DOHH2 (cell line): Measurements from ENCODE around the gene SURF2.

Experiments used
- H3F3A ChIP-seq: fragments of 200-600 bp; sonication (generic), shearing (Covaris generic); 2 replicates; pipeline ENCODE4 v1.6.0; 2016; ENCODE audit warnings: antibody characterized with exemption, mild to moderate bottlenecking; ENCODE audit not compliant: control insufficient read depth, insufficient read depth
- H3K27ac ChIP-seq: fragments of 200-600 bp; sonication (generic); 2 replicates; pipeline ENCODE4 v1.5.1; 2014; ENCODE audit warnings: low read depth, mild to moderate bottlenecking, low read length, moderate library complexity
- H3K27me3 ChIP-seq: fragments of 200-600 bp; sonication (generic); 2 replicates; pipeline ENCODE4 v1.6.1; 2014; ENCODE audit warnings: mild to moderate bottlenecking, low read length, mixed read lengths; ENCODE audit not compliant: control insufficient read depth
- H3K36me3 ChIP-seq: fragments of 200-600 bp; sonication (generic); 2 replicates; pipeline ENCODE4 v1.6.1; 2014; ENCODE audit warnings: mild to moderate bottlenecking, low read length, moderate library complexity, mixed read lengths; ENCODE audit not compliant: control insufficient read depth
- H3K4me1 ChIP-seq: fragments of 200-600 bp; sonication (generic); 2 replicates; pipeline ENCODE4 v1.6.1; 2014; ENCODE audit warnings: mild to moderate bottlenecking, low read length, mixed read lengths; ENCODE audit not compliant: control insufficient read depth
- H3K4me2 ChIP-seq: fragments of 200-600 bp; sonication (generic); 2 replicates; pipeline ENCODE4 v1.6.0; 2014; ENCODE audit warnings: mild to moderate bottlenecking, low read length, moderate library complexity
- H3K4me3 ChIP-seq: fragments of 200-600 bp; sonication (generic); 2 replicates; pipeline ENCODE4 v1.5.1; 2014; ENCODE audit warnings: mild to moderate bottlenecking, low read length, mixed read lengths
- H3K79me2 ChIP-seq: fragments of 200-600 bp; sonication (generic); 2 replicates; pipeline ENCODE4 v1.6.1; 2014; ENCODE audit warnings: mild to moderate bottlenecking, low read length, mixed read lengths; ENCODE audit not compliant: control insufficient read depth
- H3K9me2 ChIP-seq: fragments of 200-600 bp; sonication (generic); replicated peaks from 2 replicates; pipeline ENCODE4 v1.6.1; 2014; ENCODE audit warnings: mild to moderate bottlenecking, low read length, mixed read lengths; ENCODE audit not compliant: control insufficient read depth
- H3K9me3 ChIP-seq: fragments of 200-600 bp; sonication (generic); 2 replicates; pipeline ENCODE4 v1.6.1; 2014; ENCODE audit warnings: antibody characterized with exemption, low read length, mixed read lengths; ENCODE audit not compliant: control insufficient read depth, insufficient read depth
- H4K20me1 ChIP-seq: fragments of 200-600 bp; sonication (generic); 2 replicates; pipeline ENCODE4 v1.6.0; 2014; ENCODE audit warnings: low read depth, mild to moderate bottlenecking, antibody characterized with exemption, low read length, moderate library complexity; ENCODE audit not compliant: control insufficient read depth, insufficient read depth
- EZH2phosphoT487 ChIP-seq: fragments of 200-600 bp; sonication (generic); IDR thresholded peaks from 2 replicates; pipeline ENCODE4 v1.6.1; 2017; ENCODE audit warnings: borderline replicate concordance, mild to moderate bottlenecking, antibody characterized with exemption, low read length, moderate library complexity, mixed read lengths
- TF ChIP-seq, protein P1 (sequence below): fragments of 200-600 bp; sonication (generic); IDR thresholded peaks from one replicate; pipeline ENCODE4 v1.5.1; 2014; ENCODE audit warnings: antibody characterized with exemption, mild to moderate bottlenecking, low read depth, low read length; ENCODE audit not compliant: poor library complexity, severe bottlenecking

Gene SURF2

DNA sequence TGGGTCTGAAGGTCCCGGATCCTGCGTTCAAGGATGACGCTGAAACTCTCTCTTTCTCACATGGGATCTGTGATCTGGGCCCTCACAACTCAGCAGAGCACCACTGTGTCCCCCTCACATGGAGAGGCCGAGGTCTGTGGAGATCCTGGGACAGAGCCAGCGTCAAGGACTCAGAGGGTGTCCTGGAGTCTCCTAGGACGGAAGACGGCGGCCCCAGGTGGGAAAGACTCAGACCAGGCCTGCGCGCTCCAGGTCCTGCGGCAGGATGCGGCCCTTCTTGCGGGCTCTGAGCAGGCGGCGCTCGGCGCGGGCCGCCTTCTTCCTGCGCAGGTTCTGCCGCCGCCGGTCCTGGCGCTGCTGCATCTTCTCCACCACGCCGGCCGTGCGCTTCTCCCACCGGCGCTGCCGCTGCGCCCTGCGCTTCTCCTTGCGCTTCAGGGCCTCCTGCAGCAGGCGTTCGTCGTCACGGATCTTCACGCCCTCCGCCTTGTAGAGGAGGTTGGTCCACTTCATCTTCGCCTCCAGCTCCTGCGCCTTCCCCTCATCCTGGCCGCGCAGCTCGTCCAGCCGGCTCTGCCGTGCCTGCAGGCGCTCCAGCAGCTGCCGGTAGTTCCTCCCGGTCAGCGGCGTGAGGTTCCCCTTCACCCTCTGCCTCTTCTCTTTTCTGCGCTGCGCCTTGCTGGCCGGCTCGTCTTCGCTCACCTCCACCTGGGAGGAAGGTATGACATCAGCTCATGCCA is 24.5 kb upstream of the SURF2 start:
- Histone ChIP-seq H3K4me2 (no peak overlapping the region), H3K36me3 (peaks cover 56% of the 10 kb centered on the region), H3K4me1 (peaks cover 19% of the 10 kb centered on the region), H4K20me1 (peaks cover 15% of the 10 kb centered on the region), H3F3A (peaks cover 11% of the 10 kb centered on the region; the same call in 1 of the 2 replicates), H3K9me2 (no peaks in the 10 kb centered on the region), H3K79me2 (peaks cover 37% of the 10 kb centered on the region), H3K9me3 (no peaks in the 10 kb centered on the region), H3K27ac (no peak overlapping the region), H3K4me3 (no peak overlapping the region), H3K27me3 (no peaks in the 10 kb centered on the region)
- no peak for TF ChIP-seq EZH2phosphoT487
- TF ChIP-seq, protein P1, sequence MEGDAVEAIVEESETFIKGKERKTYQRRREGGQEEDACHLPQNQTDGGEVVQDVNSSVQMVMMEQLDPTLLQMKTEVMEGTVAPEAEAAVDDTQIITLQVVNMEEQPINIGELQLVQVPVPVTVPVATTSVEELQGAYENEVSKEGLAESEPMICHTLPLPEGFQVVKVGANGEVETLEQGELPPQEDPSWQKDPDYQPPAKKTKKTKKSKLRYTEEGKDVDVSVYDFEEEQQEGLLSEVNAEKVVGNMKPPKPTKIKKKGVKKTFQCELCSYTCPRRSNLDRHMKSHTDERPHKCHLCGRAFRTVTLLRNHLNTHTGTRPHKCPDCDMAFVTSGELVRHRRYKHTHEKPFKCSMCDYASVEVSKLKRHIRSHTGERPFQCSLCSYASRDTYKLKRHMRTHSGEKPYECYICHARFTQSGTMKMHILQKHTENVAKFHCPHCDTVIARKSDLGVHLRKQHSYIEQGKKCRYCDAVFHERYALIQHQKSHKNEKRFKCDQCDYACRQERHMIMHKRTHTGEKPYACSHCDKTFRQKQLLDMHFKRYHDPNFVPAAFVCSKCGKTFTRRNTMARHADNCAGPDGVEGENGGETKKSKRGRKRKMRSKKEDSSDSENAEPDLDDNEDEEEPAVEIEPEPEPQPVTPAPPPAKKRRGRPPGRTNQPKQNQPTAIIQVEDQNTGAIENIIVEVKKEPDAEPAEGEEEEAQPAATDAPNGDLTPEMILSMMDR: no peak

DNA sequence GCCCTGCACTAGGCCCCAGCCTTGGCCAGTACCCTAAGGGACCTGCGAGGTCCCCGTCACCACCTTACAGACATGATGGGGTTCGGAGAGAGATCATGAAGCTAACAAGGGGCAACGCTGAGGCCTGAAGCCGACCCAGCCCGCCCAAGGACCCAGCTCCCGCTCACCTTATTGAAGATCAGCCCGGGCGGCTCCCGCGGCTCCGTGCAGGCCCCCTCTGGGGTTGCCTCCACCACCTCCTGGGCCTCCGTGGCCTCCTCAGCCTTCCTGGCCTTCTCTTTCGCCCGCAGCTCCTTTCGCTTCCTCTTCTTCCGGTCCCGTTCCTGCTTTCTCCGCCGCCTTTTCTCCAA is 24.0 kb upstream of the SURF2 start:
- TF ChIP-seq, protein P1: no peak
- TF ChIP-seq EZH2phosphoT487: no peak
- H3K36me3 ChIP-seq: peaks cover 56% of the 10 kb centered on the region
- no peak overlapping the region for H3K4me2 ChIP-seq
- no peak overlapping the region for H3K27ac ChIP-seq
- H3K9me3 ChIP-seq: no peaks in the 10 kb centered on the region
- peaks cover 37% of the 10 kb centered on the region for H3K79me2 ChIP-seq
- H3K27me3 ChIP-seq: no peaks in the 10 kb centered on the region
- H4K20me1 ChIP-seq: peaks cover 15% of the 10 kb centered on the region
- no peaks in the 10 kb centered on the region for H3K9me2 ChIP-seq
- H3K4me3 ChIP-seq: no peak overlapping the region
- peaks cover 23% of the 10 kb centered on the region for H3K4me1 ChIP-seq
- peaks cover 13% of the 10 kb centered on the region for H3F3A ChIP-seq

DNA sequence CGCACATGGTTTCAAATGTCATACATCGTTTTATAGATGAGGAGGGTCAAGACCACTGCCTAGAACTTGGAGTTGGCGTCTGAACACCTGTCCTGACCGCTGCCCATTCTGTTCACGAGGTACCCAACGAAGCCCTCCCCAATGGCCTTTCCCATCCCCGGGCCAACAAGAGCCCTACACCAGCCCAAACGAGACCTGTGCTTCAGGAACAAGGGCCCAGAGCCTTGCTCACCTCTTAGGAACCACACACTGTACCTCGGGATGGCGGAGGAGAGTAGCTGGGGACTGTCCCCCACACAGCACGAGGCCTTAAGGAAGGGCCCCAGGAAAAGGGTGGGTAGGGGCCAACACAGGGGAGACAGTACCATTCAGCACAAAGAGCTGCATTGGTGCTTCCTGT is 23.3 kb upstream of the SURF2 start:
- no peak overlapping the region for H3K4me3 ChIP-seq
- peaks cover 56% of the 10 kb centered on the region for H3K36me3 ChIP-seq
- peaks cover 37% of the 10 kb centered on the region for H3K79me2 ChIP-seq
- H3K4me1 ChIP-seq: peaks cover 23% of the 10 kb centered on the region
- H3F3A ChIP-seq: peaks cover 7% of the 10 kb centered on the region
- no peaks in the 10 kb centered on the region for H3K27me3 ChIP-seq
- no peaks in the 10 kb centered on the region for H3K9me2 ChIP-seq
- no peak overlapping the region for H3K4me2 ChIP-seq
- H3K9me3 ChIP-seq: no peaks in the 10 kb centered on the region
- TF ChIP-seq EZH2phosphoT487: no peak
- H3K27ac ChIP-seq: no peak overlapping the region
- peaks cover 15% of the 10 kb centered on the region for H4K20me1 ChIP-seq

DNA sequence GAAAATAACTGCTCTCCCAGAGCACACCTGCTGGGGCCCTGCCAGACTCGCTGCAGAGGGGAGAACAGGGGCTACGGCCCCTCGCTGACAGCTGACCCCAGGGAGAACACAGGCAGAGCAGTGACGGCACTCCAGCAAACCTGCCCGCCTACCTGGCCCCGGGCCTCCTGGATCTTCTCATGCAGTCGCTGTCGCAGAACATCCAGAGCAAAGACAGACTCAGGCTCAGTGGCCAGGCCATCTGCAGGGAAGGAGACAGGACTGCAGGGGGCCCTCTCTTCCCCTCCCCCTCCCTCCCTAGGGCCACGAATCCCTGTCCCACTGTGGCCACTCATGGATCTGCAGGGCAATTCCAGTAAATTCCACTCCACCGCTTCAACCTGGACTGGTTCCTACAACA is 22.8 kb upstream of the SURF2 start:
- H3F3A ChIP-seq: peaks cover 7% of the 10 kb centered on the region
- H3K4me3 ChIP-seq: no peak overlapping the region
- TF ChIP-seq, protein P1: no peak
- TF ChIP-seq EZH2phosphoT487: no peak
- no peaks in the 10 kb centered on the region for H3K9me2 ChIP-seq
- H3K36me3 ChIP-seq: peaks cover 54% of the 10 kb centered on the region
- no peak overlapping the region for H3K4me2 ChIP-seq
- H3K27me3 ChIP-seq: no peaks in the 10 kb centered on the region
- peaks cover 37% of the 10 kb centered on the region for H3K79me2 ChIP-seq
- H3K9me3 ChIP-seq: no peaks in the 10 kb centered on the region
- H4K20me1 ChIP-seq: peaks cover 12% of the 10 kb centered on the region
- no peak overlapping the region for H3K27ac ChIP-seq
- H3K4me1 ChIP-seq: peaks cover 23% of the 10 kb centered on the region
